Mucosa of descending colon (tissue), 3 donors: ENCODE data around the gene ARHGAP26. TPM values are rescaled to one million over a fixed set of nuclear protein-coding genes. Genes with fewer than 3 reads are reported as not detected.

Source experiments
- ATAC-seq: fragments of 200-7000 bp; cut with Tn5 transposase; one replicate; pipeline ENCODE4 v1.9.1; 2020; ENCODE audit warnings: mild to moderate bottlenecking, moderate library complexity
- DNase-seq, 3 donors: peaks; one replicate each; pipeline ENCODE4 v3.0.0-alpha.2; 2020
- H3K36me3 ChIP-seq: fragments of 200-600 bp; one replicate; pipeline ENCODE4 v1.8.0; 2021; ENCODE audit warnings: low read depth, mild to moderate bottlenecking
- H3K4me1 ChIP-seq: fragments of 200-600 bp; one replicate; pipeline ENCODE4 v1.8.0; 2021; ENCODE audit warnings: low read depth, mild to moderate bottlenecking
- H3K4me3 ChIP-seq: fragments of 200-600 bp; one replicate; pipeline ENCODE4 v1.8.0; 2021; ENCODE audit warnings: mild to moderate bottlenecking
- H3K9me3 ChIP-seq: fragments of 200-600 bp; one replicate; pipeline ENCODE4 v1.8.0; 2021; ENCODE audit warnings: mild to moderate bottlenecking
- intact Hi-C, 2 donors: fragments of 100-400 bp; cut with DNase I in 1 of 2; cut with micrococcal nuclease in 1 of 2; formaldehyde crosslinking; loops; one replicate each; pipeline versions ENCODE4 v1.11.0 to v1.11.1; 2022; cut with DNase I, micrococcal nuclease
- total RNA-seq, 3 donors: library from RNA; stranded (reverse); fragmentation: NEBNext Ultra II Directional in 2 of 3; extraction: Animal tissue kit (Norgen Biotek cat#: 25700) in 2 of 3; gene quantifications; one replicate each; pipeline versions ENCODE4 v1.2.1 to v1.2.4, GENCODE V29; 2021 to 2023
- TF ChIP-seq, protein P1 (sequence below): fragments of 200-600 bp; IDR thresholded peaks from one replicate; pipeline ENCODE4 v1.8.0; 2022; ENCODE audit warnings: antibody characterized with exemption, mild to moderate bottlenecking
- donor health status: DM: no; HTN: no; CAD: no; lungs with moderate emphysema.
- donor health status: DM: no; HTN: no; CAD: no.
- donor health status: DM: no; HTN: yes; CAD: no.

The ARHGAP26 gene
- total RNA-seq, 3 donors from 2014 or later: 52.9 to 96.0 (median 67.8) TPM

- no peaks in the 10 kb centered on the region for H3K9me3 ChIP-seq
- H3K36me3 ChIP-seq: no peaks in the 10 kb centered on the region
- peak; percentile 75 for ATAC-seq
- H3K4me3 ChIP-seq: no peak overlapping the region
- intact Hi-C loops: no loop called here
- TF ChIP-seq, protein P1, sequence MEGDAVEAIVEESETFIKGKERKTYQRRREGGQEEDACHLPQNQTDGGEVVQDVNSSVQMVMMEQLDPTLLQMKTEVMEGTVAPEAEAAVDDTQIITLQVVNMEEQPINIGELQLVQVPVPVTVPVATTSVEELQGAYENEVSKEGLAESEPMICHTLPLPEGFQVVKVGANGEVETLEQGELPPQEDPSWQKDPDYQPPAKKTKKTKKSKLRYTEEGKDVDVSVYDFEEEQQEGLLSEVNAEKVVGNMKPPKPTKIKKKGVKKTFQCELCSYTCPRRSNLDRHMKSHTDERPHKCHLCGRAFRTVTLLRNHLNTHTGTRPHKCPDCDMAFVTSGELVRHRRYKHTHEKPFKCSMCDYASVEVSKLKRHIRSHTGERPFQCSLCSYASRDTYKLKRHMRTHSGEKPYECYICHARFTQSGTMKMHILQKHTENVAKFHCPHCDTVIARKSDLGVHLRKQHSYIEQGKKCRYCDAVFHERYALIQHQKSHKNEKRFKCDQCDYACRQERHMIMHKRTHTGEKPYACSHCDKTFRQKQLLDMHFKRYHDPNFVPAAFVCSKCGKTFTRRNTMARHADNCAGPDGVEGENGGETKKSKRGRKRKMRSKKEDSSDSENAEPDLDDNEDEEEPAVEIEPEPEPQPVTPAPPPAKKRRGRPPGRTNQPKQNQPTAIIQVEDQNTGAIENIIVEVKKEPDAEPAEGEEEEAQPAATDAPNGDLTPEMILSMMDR: peak; percentile 19
- no peaks in the 10 kb centered on the region for H3K4me1 ChIP-seq
- peak in 1 of 3 donors; percentile 39 for DNase-seq
These were observed 145.7 kb downstream of the ARHGAP26 start for GRCh38 chr5:142915813-142916424.

DNA sequence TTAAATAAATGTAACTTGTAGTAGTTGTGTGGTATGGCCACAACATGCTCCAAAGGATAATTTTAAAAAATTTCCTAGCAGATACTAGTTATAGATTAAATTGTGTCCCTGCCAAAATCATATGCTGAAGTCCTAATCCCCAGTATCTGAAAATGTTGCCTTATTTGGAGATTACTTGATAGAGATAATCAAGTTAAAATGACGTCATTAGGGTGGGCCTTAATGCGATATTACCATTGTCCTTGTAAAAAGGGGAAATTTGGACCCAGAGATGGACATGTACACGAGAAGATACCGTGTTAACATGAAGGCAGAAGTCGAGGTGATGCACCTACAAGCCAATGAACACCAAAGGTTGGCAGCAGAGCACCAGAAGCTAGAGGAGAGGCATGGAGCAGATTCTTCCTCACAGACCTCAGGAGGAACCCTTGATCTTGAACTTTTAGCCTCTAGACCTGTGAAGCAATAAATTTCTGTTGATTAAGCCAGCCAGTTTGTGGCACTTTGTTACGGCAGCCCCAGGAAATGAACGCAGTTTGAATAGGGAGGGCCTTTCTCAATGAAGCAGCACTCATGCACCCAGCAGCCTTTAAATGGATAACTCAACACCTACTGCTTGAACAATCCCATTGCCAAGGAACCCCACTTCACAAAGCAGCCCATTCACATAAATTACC, 148.9 kb downstream of the ARHGAP26 start:
- intact Hi-C loops: no loop called here
- Histone ChIP-seq H3K9me3 (no peaks in the 10 kb centered on the region), H3K36me3 (no peaks in the 10 kb centered on the region), H3K4me1 (no peaks in the 10 kb centered on the region), H3K4me3 (no peak overlapping the region)
- ATAC-seq (no peak), DNase-seq (no peak)
- TF ChIP-seq, protein P1: no peak

DNA sequence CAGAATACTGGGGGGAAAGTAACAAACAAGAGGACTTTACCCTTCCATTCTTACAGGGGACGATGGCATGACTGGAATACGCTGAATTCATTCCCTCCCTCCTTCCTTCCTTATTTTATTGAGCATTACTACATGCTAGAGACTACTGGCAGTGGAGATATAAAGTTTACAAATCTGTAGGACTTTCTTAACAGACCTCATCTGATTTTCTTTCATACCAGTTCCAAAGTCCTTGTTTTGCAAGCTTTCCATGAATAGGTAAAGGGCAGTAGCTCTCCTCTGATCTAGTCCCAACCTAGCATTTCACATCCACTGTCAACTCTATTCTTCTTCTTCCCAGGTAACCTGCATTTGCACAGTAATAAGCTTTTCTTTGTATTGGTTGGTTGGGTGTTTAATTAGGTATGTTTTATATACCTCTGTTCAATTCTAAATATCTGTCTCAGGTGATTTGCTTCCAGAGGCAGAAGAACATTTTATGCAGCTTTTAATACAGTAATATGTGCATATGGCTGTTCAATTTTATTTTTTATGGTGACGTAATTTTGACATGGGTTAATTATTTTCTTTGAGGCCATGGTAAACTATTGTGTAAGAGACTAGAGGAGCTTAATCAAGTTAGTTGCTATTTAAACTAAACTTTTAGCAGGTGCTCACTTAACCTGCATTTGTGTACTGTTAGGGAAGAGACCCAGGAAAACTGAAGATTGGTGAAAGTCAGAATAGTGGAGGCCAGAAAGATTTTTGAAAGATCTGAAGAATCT, 150.9 kb downstream of the ARHGAP26 start:
- intact Hi-C loops: loop anchor here (10.0 kb wide), 2 partner anchors 484 to 904 kb away; partner anchors contain the start of gene NR3C1 (in 1 of the 2)
- peak; percentile 53 for ATAC-seq
- DNase-seq: no peak
- Histone ChIP-seq H3K9me3 (no peaks in the 10 kb centered on the region), H3K4me1 (no peaks in the 10 kb centered on the region), H3K4me3 (no peak overlapping the region), H3K36me3 (no peaks in the 10 kb centered on the region)
- TF ChIP-seq, protein P1: no peak

- intact Hi-C loops: loop anchor here (10.0 kb wide), 2 partner anchors 482 to 902 kb away; partner anchors contain the start of gene NR3C1 (in 1 of the 2)
- peak; percentile 39 for ATAC-seq
- TF ChIP-seq, protein P1: no peak
These were observed 152.2 kb downstream of the ARHGAP26 start for GRCh38 chr5:142922223-142922952.

GRCh38 chr5:142924135-142924883, 154.1 kb downstream of the ARHGAP26 start:
- no peaks in the 10 kb centered on the region for H3K4me1 ChIP-seq
- no peak for DNase-seq
- intact Hi-C loops: loop anchor here (10.0 kb wide), 2 partner anchors 480 to 900 kb away; partner anchors contain the start of gene NR3C1 (in 1 of the 2)

More at GRCh38 chr5:142922223-142922952, 152.2 kb downstream of the ARHGAP26 start:
- Histone ChIP-seq H3K4me1 (no peaks in the 10 kb centered on the region), H3K4me3 (no peak overlapping the region), H3K9me3 (no peaks in the 10 kb centered on the region), H3K36me3 (no peaks in the 10 kb centered on the region)
- DNase-seq: no peak

More at GRCh38 chr5:142924135-142924883, 154.1 kb downstream of the ARHGAP26 start:
- TF ChIP-seq, protein P1: no peak
- Histone ChIP-seq H3K9me3 (no peaks in the 10 kb centered on the region), H3K36me3 (no peaks in the 10 kb centered on the region), H3K4me3 (no peak overlapping the region)
- no peak for ATAC-seq
